Endothelial cell of umbilical vein (primary cell): ENCODE results near the gene MTHFR. TPM values are rescaled to one million over a fixed set of nuclear protein-coding genes. Genes with fewer than 3 reads are reported as not detected.

Experiments
- BruUV-seq: library from RNA; stranded (reverse); fragments of 400-500 nt; replicated peaks from 2 replicates; lab custom pipeline; 2021; lab: Mats Ljungman, UMichigan
- CTCF ChIA-PET: fragments of 300-600, 350-600 bp; sonication (Branson Sonifier 250); formaldehyde crosslinking; loops from one replicate; lab custom pipeline; 2021; ENCODE audit warnings: antibody characterized with exemption, inconsistent platforms; lab: Charles Lee
- POLR2A ChIA-PET: fragments of 300-600, 350-600 bp; sonication (Branson Sonifier 250); formaldehyde crosslinking; loops from one replicate; lab custom pipeline; 2021; ENCODE audit warnings: antibody characterized with exemption, inconsistent platforms; lab: Charles Lee
- DNase-seq: peaks from one replicate; pipeline ENCODE4 v3.0.0-alpha.2; 2011; ENCODE audit warnings: low read depth, low spot score
- FAIRE-seq: peaks from 2 replicates; lab custom pipeline; 2011; peaks lifted over from hg19 to GRCh38; lab: Jason Lieb, UNC
- H2AFZ ChIP-seq: 2 replicates; pipeline ENCODE4 v1.6.0; 2012; ENCODE audit warnings: low read depth, low read length, control low read depth, inconsistent platforms
- H3K27ac ChIP-seq: 2 replicates; pipeline ENCODE4 v1.5.1; 2011; ENCODE audit warnings: low read depth, mild to moderate bottlenecking, control low read depth, low read length, moderate library complexity; ENCODE audit not compliant: insufficient read depth
- H3K27me3 ChIP-seq, 2 experiments: 2 replicates each; pipeline versions ENCODE4 v1.6.0 to v1.6.1; 2011; ENCODE audit warnings: low read length in 2 of 2, mixed read lengths in 1 of 2; ENCODE audit not compliant: control insufficient read depth in 2 of 2, insufficient read depth in 2 of 2
- H3K36me3 ChIP-seq, 2 experiments: 2 replicates in 1 of 2; 3 replicates in 1 of 2; pipeline ENCODE4 v1.5.1; 2011; ENCODE audit warnings: low read length in 2 of 2, mild to moderate bottlenecking in 1 of 2, moderate library complexity in 1 of 2; ENCODE audit not compliant: control insufficient read depth in 2 of 2, insufficient read depth in 2 of 2; ENCODE audit errors: extremely low read depth in 1 of 2
- H3K4me1 ChIP-seq: 3 replicates; pipeline ENCODE4 v1.5.1; 2011; ENCODE audit warnings: mild to moderate bottlenecking, low read length; ENCODE audit not compliant: control insufficient read depth, insufficient read depth; ENCODE audit errors: extremely low read depth
- H3K4me2 ChIP-seq: 2 replicates; pipeline ENCODE4 v1.6.1; 2011; ENCODE audit warnings: low read length, control low read depth, mixed read lengths; ENCODE audit not compliant: insufficient read depth
- H3K4me3 ChIP-seq, 3 experiments: fragments of 200-600 bp in 1 of 3; sonication (generic), shearing (Covaris generic) in 1 of 3; replicated peaks in 1 of 3; 2 replicates each; pipeline ENCODE4 v1.5.1; 2011 to 2016; ENCODE audit warnings: control low read depth in 3 of 3, low read length in 3 of 3, mild to moderate bottlenecking in 2 of 3, inconsistent platforms in 1 of 3, low read depth in 1 of 3, moderate library complexity in 1 of 3; ENCODE audit not compliant: insufficient read depth in 1 of 3
- H3K79me2 ChIP-seq: 2 replicates; pipeline ENCODE4 v1.6.0; 2012; ENCODE audit warnings: low read length, inconsistent platforms; ENCODE audit not compliant: control insufficient read depth, insufficient read depth
- H3K9ac ChIP-seq: replicated peaks from 2 replicates; pipeline ENCODE3; 2011; ENCODE audit warnings: low read length, control low read depth; ENCODE audit not compliant: insufficient read depth; ENCODE audit errors: extremely low read depth
- H3K9me1 ChIP-seq: replicated peaks from 3 replicates; pipeline ENCODE4 v1.6.0; 2011; ENCODE audit warnings: mild to moderate bottlenecking, low read length; ENCODE audit not compliant: control insufficient read depth, insufficient read depth; ENCODE audit errors: extremely low read depth
- H3K9me3 ChIP-seq: replicated peaks from 2 replicates; pipeline ENCODE4 v1.5.1; 2012; ENCODE audit warnings: low read length, inconsistent platforms; ENCODE audit not compliant: control insufficient read depth, insufficient read depth
- H4K20me1 ChIP-seq: replicated peaks from 2 replicates; pipeline ENCODE3; 2011; ENCODE audit warnings: mild to moderate bottlenecking, low read length; ENCODE audit not compliant: control insufficient read depth, insufficient read depth; ENCODE audit errors: extremely low read depth
- EZH2 ChIP-seq: IDR thresholded peaks from 2 replicates; pipeline ENCODE4 v1.6.1; 2012; ENCODE audit warnings: borderline replicate concordance, low read depth, mild to moderate bottlenecking, moderate library complexity, low read length, inconsistent platforms; ENCODE audit not compliant: severe bottlenecking
- FOS ChIP-seq: IDR thresholded peaks from 2 replicates; pipeline ENCODE4 v1.6.1; 2011; ENCODE audit warnings: mild to moderate bottlenecking, low read length, moderate library complexity, borderline replicate concordance; ENCODE audit not compliant: insufficient read depth
- GATA2 ChIP-seq: IDR thresholded peaks from 2 replicates; pipeline ENCODE4 v1.7.0; 2011; ENCODE audit warnings: low read depth, mild to moderate bottlenecking, moderate library complexity, mixed read lengths, low read length; ENCODE audit not compliant: insufficient read length, insufficient read depth
- JUN ChIP-seq: IDR thresholded peaks from 2 replicates; pipeline ENCODE4 v1.6.1; 2011; ENCODE audit warnings: borderline replicate concordance, low read depth; ENCODE audit not compliant: insufficient read length, insufficient read depth
- MYC ChIP-seq: IDR thresholded peaks from one replicate; pipeline ENCODE4 v1.6.1; 2011; ENCODE audit warnings: mild to moderate bottlenecking, low read depth, low read length
- POLR2A ChIP-seq: IDR thresholded peaks from 2 replicates; pipeline ENCODE4 v1.6.1; 2012; ENCODE audit warnings: low read depth, mild to moderate bottlenecking, control low read depth, low read length
- POLR2AphosphoS5 ChIP-seq: IDR thresholded peaks from 2 replicates; pipeline ENCODE4 v1.6.1; 2012; ENCODE audit warnings: low read depth, mild to moderate bottlenecking, control low read depth, low read length, moderate library complexity; ENCODE audit not compliant: insufficient read depth
- dilution Hi-C: fragments of 300-500 bp; cut with MboI; formaldehyde crosslinking; loops from one replicate; pipeline ENCODE4 v1.15.0; 2019; ENCODE audit warnings: low sequenced_read_pairs; ENCODE audit not compliant: extremely low pct_ligation_motif_present
- intact Hi-C: fragments of 100-400 bp; cut with micrococcal nuclease; formaldehyde crosslinking; loops from one replicate; pipeline ENCODE4 v1.10.0; 2022
- polyA plus RNA-seq, 4 experiments: library from polyadenylated mRNA; depleted of rRNA in 3 of 4; stranded (reverse) in 3 of 4; unstranded in 1 of 4; fragments of >200 nt; gene quantifications; 2 replicates each; pipeline versions ENCODE4 v1.2.1 to v1.2.3, GENCODE V29; 2011 to 2012; ENCODE audit warnings: missing spikeins in 1 of 4
- total RNA-seq: library from RNA; stranded (reverse); gene quantifications from 2 replicates; pipeline ENCODE4 v1.2.3, GENCODE V29; 2021
- TF ChIP-seq, protein P1 (sequence below): IDR thresholded peaks from 2 replicates; pipeline ENCODE4 v1.6.1; 2011; ENCODE audit not compliant: insufficient read depth, insufficient read length
- TF ChIP-seq, protein P2 (sequence below), 2 donors: IDR thresholded peaks; 1 replicate in 1 of 2; 2 replicates in 1 of 2; pipeline ENCODE4 v1.5.1; 2011; ENCODE audit warnings: low read length in 2 of 2, mild to moderate bottlenecking in 2 of 2, moderate library complexity in 2 of 2, control low read depth in 1 of 2, inconsistent platforms in 1 of 2, low read depth in 1 of 2; ENCODE audit not compliant: insufficient read depth in 1 of 2; ENCODE audit errors: extremely low read depth in 1 of 2

MTHFR gene
- total and polyA plus RNA-seq, 2 donors (not counting 3 experiments of a cell fraction or from before 2014, with no cell fraction given), result 13.8 to 25.3 TPM

DNA sequence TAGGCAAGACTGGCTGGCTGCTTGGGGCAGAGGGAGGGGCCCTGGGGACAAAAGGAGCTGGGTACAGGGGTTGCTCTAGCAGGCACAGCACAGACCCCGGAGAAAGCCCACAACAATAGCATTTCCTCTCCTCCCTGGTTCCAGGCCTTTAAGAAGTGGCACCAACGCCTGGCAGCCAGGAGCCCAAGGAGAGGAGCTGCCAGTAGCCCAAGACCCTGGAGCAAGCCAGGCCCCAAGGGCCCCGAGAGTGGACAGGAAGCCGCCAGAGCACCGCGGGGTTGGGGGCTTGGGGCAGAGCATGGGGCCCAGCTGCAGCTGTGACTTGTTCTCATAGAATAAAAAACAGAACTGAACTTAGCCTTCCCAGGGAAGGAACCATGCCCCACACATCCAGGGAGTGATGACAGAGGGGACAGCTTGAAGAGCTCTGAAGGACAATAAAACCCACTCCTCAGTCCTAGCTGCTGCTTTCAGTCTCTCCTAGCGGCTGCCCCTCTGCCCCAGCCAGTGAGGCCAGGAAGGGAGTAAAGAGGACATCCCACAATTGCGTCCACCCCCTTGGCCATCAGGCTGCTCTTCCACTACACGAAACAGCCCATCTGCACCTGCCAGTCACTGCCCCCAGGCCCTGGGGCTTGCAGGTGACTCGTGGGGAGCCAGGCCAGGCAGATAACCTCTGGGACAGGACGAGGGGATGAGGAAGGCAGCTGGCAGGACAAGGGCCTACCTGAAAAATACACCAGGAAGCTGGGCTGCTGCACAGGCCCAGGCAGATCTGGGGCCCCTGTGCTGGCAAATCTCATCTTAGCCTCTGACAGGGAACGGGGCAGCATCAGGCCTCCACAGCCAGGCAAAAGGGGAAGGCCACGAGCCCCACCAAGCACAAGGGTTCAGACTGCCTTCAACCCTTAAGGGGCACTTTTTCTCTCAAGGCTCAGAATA lies 16.4 kb downstream of the MTHFR start:
- Histone ChIP-seq H3K4me1 (peaks cover 21% of the 10 kb centered on the region), H3K4me3 (no peak overlapping the region), H3K36me3 (peaks cover 3 to 20% of the 10 kb centered on the region in 2 experiments), H4K20me1 (no peaks in the 10 kb centered on the region), H3K9me3 (no peaks in the 10 kb centered on the region), H2AFZ (no peak overlapping the region), H3K9ac (no peak overlapping the region), H3K9me1 (no peaks in the 10 kb centered on the region), H3K4me2 (no peak overlapping the region), H3K27ac (no peak overlapping the region), H3K27me3 (no peaks in the 10 kb centered on the region), H3K79me2 (no peaks in the 10 kb centered on the region)
- no TSS peak for BruUV-seq
- DNase-seq (no peak), FAIRE-seq (no peak)
- POLR2A ChIA-PET, result interaction anchor here (0.6 to 0.8 kb wide), 2 partner anchors 9 to 17 kb away, joined by 3 read pairs; partner anchors contain the start of gene CLCN6
- CTCF ChIA-PET, result interaction anchor here (1.0 to 5.5 kb wide), 3 partner anchors 8 to 17 kb away, joined by 4 to 31 read pairs (median 12); partner anchors contain the start of gene CLCN6
- dilution Hi-C loops (no loop called here), intact Hi-C loops (no loop called here)
- no peak for TF ChIP-seq EZH2

DNA sequence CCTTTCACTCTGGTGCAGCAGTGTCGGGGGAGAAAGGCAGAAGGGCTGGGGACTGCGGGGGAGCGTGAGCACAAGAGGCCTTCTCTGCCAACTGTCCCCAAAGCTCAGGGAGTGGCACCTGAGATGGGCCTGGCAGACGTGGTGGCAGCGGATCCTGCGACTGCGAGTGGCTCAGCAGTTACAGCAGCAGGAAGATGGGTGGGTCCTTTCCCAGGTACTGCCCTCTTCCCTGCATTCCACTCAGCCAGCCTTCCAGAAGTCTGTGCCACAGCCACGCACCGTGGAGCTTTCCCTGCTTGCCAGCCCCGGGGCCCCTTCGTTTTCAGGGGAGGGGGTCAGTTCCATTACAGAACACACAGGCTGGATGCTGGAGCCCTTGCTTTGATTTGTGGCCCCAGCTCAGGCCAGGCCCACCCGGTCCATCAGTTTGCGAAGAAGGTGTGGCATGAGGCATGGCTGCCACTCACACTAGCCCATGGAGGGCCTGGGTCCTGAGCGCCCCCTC lies 17.2 kb downstream of the MTHFR start:
- no peak overlapping the region for H3K4me2 ChIP-seq
- intact Hi-C loops, result no loop called here
- POLR2A ChIA-PET, result interaction anchor here (0.6 to 1.2 kb wide), 2 partner anchors 9 to 18 kb away, joined by 3 to 5 read pairs; partner anchors contain the start of gene CLCN6

More for the DNA sequence above, 17.2 kb downstream of the MTHFR start:
- Histone ChIP-seq H3K4me3 (no peak overlapping the region), H4K20me1 (no peaks in the 10 kb centered on the region), H3K9ac (no peak overlapping the region), H3K79me2 (no peaks in the 10 kb centered on the region), H3K9me3 (no peaks in the 10 kb centered on the region), H3K36me3 (peaks cover 0 to 13% of the 10 kb centered on the region in 2 experiments), H2AFZ (no peak overlapping the region), H3K27me3 (no peaks in the 10 kb centered on the region), H3K9me1 (no peaks in the 10 kb centered on the region), H3K27ac (no peak overlapping the region), H3K4me1 (peaks cover 21% of the 10 kb centered on the region)
- BruUV-seq, result no TSS peak
- dilution Hi-C loops, result no loop called here
- no peak for FAIRE-seq
- no peak for TF ChIP-seq GATA2
- no peak for TF ChIP-seq JUN
- TF ChIP-seq, protein P1, sequence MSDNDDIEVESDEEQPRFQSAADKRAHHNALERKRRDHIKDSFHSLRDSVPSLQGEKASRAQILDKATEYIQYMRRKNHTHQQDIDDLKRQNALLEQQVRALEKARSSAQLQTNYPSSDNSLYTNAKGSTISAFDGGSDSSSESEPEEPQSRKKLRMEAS, result no peak
- no peak for TF ChIP-seq POLR2A
- TF ChIP-seq MYC, result no peak
- no peak for TF ChIP-seq FOS
- no peak for TF ChIP-seq EZH2
- TF ChIP-seq, protein P2, sequence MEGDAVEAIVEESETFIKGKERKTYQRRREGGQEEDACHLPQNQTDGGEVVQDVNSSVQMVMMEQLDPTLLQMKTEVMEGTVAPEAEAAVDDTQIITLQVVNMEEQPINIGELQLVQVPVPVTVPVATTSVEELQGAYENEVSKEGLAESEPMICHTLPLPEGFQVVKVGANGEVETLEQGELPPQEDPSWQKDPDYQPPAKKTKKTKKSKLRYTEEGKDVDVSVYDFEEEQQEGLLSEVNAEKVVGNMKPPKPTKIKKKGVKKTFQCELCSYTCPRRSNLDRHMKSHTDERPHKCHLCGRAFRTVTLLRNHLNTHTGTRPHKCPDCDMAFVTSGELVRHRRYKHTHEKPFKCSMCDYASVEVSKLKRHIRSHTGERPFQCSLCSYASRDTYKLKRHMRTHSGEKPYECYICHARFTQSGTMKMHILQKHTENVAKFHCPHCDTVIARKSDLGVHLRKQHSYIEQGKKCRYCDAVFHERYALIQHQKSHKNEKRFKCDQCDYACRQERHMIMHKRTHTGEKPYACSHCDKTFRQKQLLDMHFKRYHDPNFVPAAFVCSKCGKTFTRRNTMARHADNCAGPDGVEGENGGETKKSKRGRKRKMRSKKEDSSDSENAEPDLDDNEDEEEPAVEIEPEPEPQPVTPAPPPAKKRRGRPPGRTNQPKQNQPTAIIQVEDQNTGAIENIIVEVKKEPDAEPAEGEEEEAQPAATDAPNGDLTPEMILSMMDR (IDR thresholded peaks at IDR 0.05; ENCODE audit: extremely low read depth in 1 of 2, insufficient read depth in 1 of 2, low read depth in 1 of 2, low read length in 2 of 2), result no peak
- TF ChIP-seq POLR2AphosphoS5, result no peak
- no peak for DNase-seq
- CTCF ChIA-PET, result interaction anchor here (1.0 to 5.5 kb wide), 4 partner anchors 9 to 69 kb away, joined by 3 to 31 read pairs (median 8); partner anchors contain the start of gene CLCN6
